HUDEP-2 (cell line): Measurements from ENCODE around the gene NAA10.

Experiments
- DNase-seq, 76 experiments: peaks; one replicate each; lab custom pipeline; 2025; ENCODE audit not compliant: unreplicated experiment in 76 of 76; lab: John Stamatoyannopoulos, UW

Gene NAA10

DNA sequence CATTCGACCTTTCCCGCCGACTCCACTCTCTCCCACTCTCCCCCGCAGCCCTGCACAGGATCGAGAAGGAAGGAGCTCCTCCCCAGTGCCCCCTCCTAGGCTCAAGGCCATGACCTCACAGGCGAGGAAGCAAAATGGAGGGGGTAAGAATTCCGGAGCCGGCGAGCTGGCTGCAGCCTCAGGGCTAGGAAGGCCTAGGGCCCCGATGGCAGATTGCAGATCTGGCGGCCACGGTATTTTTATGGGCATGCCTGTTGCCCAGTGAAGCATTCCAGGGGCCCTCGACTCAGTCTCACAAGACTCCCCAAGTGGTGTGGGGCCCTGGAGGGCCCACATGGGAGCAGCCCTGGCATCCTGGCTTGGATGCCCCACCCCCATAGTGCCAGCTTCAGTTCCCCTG lies 47.9 kb downstream of the NAA10 start:
- DNase-seq, result no peak

- DNase-seq, result peak in 2 of 76 experiments; percentile 6 to 16
Observed at GRCh38 chrX:153885968-153886903, 48.6 kb downstream of the NAA10 start, which contains the start of gene L1CAM. L1CAM (minus strand) TSS chrX:153886173; CDS start chrX:153875836, 10,337 bp downstream.

GRCh38 chrX:153885208-153885787 lies 49.5 kb downstream of the NAA10 start:
- DNase-seq, result no peak

DNA sequence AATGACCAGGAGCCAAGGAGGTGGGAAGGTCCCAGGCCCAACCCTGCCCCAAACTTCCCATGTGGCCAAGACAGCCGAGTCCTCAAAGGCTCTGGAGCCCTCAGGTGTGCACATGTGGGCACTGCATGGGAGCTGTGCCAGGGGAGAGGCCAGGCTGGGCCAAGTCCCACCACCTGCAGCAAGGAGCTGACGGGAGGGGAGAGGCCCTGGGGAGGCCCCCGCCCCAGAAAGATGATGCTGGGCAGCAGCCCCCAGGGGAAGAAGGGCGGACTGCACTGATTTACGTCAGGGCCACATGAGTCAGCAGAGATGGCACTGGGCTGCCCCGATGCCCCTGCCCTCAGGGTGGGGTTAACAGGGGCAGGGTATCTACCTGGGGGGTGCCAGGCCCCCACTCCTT lies 50.2 kb downstream of the NAA10 start:
- no peak for DNase-seq

- no peak for DNase-seq
Observed at GRCh38 chrX:153884136-153884535, 50.7 kb downstream of the NAA10 start.

GRCh38 chrX:153883163-153883843 lies 51.5 kb downstream of the NAA10 start:
- no peak for DNase-seq

DNA sequence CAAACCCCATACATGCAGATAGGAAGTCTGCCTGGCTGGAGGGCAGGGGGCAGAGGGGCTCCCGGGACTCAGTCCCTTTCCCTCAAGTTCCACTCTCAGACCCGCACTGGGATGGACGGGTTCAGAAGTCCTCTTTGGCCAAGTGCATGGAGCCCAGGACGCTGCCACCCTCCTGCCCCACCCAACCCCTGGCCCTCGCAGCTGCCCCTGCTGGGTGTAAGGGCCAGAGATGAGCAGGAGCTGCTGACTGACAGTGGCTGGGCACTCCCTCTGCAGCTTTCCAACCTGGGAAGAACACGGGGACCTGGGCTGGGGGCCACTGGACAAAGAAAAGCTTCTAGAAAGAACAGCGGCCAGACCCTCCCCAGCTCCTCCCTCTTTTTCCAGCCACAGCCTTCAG lies 52.3 kb downstream of the NAA10 start:
- no peak for DNase-seq

DNA sequence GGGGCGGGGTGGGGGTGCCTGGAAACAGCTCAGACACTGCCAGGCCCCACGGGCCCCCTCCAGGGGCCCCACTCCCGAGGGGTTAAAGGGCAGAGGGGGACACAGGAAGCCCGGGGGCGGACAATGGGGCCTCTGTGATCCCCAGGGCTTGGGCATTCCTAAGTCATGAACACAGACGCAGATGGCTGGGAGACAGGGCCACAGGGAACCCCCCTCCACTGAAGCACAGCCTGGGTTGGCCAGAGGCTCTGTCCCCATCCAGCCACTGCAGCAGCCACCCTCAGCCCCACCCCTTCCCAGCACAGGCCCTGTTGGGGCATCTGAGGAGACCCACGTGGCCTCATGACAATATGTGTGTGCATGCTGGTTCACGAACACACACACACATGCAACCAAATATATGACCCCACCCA lies 52.7 kb downstream of the NAA10 start:
- DNase-seq, result no peak

GRCh38 chrX:153881281-153881680 lies 53.6 kb downstream of the NAA10 start:
- no peak for DNase-seq

- DNase-seq, result no peak
Observed at GRCh38 chrX:153880440-153880815, 54.4 kb downstream of the NAA10 start.

- no peak for DNase-seq
Observed at GRCh38 chrX:153879741-153880439, 54.9 kb downstream of the NAA10 start.
